Measurements from ENCODE around the gene PRSS57. TPM values are rescaled to one million over a fixed set of nuclear protein-coding genes. Genes with fewer than 3 reads are reported as not detected.
A peak's percentile ranks its signal among the peaks of the same experiment; 100 is the strongest.

PRSS57 gene
- total and polyA plus RNA-seq, 2 of the 8 experiments (the other 6 are each of a cell fraction or from before 2014, with no cell fraction given): not detected

DNA sequence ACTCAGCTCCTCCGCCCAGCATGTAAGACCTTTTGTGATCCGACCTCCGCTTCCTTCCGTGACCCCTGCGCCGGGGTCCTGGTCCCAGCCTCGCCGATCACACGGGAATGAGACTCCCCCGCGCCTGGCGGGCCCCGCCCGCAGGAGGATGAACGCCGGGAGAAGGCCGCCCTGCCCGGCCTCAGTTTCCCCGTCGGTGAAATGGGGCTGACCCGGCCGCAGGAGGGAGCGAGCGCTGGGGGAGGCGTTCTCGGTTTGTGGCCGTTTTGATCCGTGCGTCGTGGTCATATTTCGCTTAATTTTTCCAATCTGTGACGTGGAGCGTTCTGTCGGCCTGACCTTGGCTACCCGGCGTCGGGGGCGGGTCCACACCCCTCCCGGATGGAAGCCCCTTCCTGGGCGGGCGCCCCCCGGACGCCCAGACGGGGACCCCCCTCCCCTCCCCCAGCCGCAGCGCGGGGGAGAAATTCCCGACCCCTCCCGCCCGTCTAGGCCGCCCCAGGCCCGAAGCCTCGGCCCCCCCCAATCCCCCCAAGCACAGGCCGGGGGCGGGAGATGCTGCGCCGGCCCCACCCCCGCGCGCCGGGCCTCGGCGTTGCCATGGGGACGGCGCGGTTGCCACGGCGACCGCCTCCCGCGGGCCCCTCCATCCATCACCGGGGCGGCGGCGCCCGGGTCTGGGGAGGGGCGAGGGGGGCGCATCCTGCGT, 24.5 kb upstream of the PRSS57 start:
- WGBS, 2 experiments (ENCODE audit: extremely low coverage in 1 of 2, insufficient coverage in 1 of 2, insufficient read length in 1 of 2, insufficient replicate concordance in 2 of 2, low coverage in 1 of 2, low lambda C conversion rate in 2 of 2, missing lambda C conversion rate in 1 of 2): 70% methylated on average over 37 of the region's 79 CpGs; no CpG with 5 or more reads in 1 of the 2 experiments
- H3K23ac ChIP-seq (ENCODE audit: insufficient read length): no peak overlapping the region
- no peak overlapping the region for H3K9ac ChIP-seq (replicated peaks in 1 of 4; ENCODE audit: extremely low read depth in 1 of 4, low read depth in 3 of 4, low read length in 3 of 4)
- H3K9me3 ChIP-seq (ENCODE audit: insufficient read depth in 2 of 2, low read depth in 1 of 2, low read length in 1 of 2): peaks cover 4 to 6% of the 10 kb centered on the region in 2 experiments; a peak in 2 of 4 replicates
- H4K91ac ChIP-seq (replicated peaks; ENCODE audit: insufficient read length, low read length): peak overlapping the region; percentile 65
- no peak overlapping the region for H3K14ac ChIP-seq (ENCODE audit: insufficient read length)
- H2BK120ac ChIP-seq (replicated peaks; ENCODE audit: low read depth, low read length): no peak overlapping the region
- peaks cover 0 to 2% (median 0%) of the 10 kb centered on the region in 4 experiments; a peak in 2 of 7 replicates for H3K27me3 ChIP-seq (replicated peaks in 1 of 4; ENCODE audit: control insufficient read depth in 3 of 4, extremely low read depth in 1 of 4, insufficient read depth in 3 of 4, low read length in 3 of 4)
- no peak for FAIRE-seq
- no peaks in the 10 kb centered on the region; the same call in none of the 2 replicates for H3K79me1 ChIP-seq (ENCODE audit: low read depth, low read length)
- TF ChIP-seq ATF2 (IDR thresholded peaks at IDR 0.05; ENCODE audit: low read length) (no peak), TAF7 (optimal IDR thresholded peaks at IDR 0.05; ENCODE audit: borderline replicate concordance, low read depth, low read length) (no peak), NANOG (IDR thresholded peaks at IDR 0.05; ENCODE audit: insufficient read depth, low read depth, low read length, poor library complexity, severe bottlenecking) (no peak), KDM1A (IDR thresholded peaks at IDR 0.05; ENCODE audit: borderline replicate concordance, low read length) (0 out of 2 replicates have a peak, but pooled peaks have one; percentile 30), POLR2A (IDR thresholded peaks at IDR 0.05; ENCODE audit: control extremely low read depth in 1 of 2, low read depth in 2 of 2, low read length in 2 of 2) (no peak), SP1 (IDR thresholded peaks at IDR 0.05; ENCODE audit: low read depth, low read length) (no peak)
- TF ChIP-seq, protein P1, sequence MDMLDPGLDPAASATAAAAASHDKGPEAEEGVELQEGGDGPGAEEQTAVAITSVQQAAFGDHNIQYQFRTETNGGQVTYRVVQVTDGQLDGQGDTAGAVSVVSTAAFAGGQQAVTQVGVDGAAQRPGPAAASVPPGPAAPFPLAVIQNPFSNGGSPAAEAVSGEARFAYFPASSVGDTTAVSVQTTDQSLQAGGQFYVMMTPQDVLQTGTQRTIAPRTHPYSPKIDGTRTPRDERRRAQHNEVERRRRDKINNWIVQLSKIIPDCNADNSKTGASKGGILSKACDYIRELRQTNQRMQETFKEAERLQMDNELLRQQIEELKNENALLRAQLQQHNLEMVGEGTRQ (IDR thresholded peaks at IDR 0.05; ENCODE audit: low read length): no peak
- peaks cover 0 to 3% of the 10 kb centered on the region in 2 experiments for H4K20me1 ChIP-seq (replicated peaks in 1 of 2; ENCODE audit: control insufficient read depth in 1 of 2, insufficient read depth in 2 of 2, low read length in 2 of 2)
- H2AFZ ChIP-seq (ENCODE audit: low read length): no peak overlapping the region
- H4K5ac ChIP-seq (ENCODE audit: insufficient read length, low read depth, low read length): no peak overlapping the region
- no peak overlapping the region for H3K18ac ChIP-seq (ENCODE audit: extremely low read depth, low read length)
- ChIA-PET CTCF (ENCODE audit: partially characterized antibody) (interaction anchor here (1.5 kb wide), 1 partner anchor 39 kb away, joined by 4 read pairs; no protein-coding TSS in a partner anchor), POLR2A (ENCODE audit: partially characterized antibody) (interaction anchor here (0.8 kb wide), 1 partner anchor 12 kb away, joined by 4 read pairs; no protein-coding TSS in a partner anchor)
- no peak overlapping the region for H2BK12ac ChIP-seq (ENCODE audit: low read depth, low read length)
- H3K4me2 ChIP-seq (ENCODE audit: insufficient read depth in 1 of 2, low read depth in 2 of 2, low read length in 2 of 2): no peak overlapping the region
- no peak overlapping the region for H4K8ac ChIP-seq (ENCODE audit: extremely low read depth, insufficient read depth, low read length)
- no peaks in the 10 kb centered on the region for H3K36me3 ChIP-seq (ENCODE audit: control insufficient read depth in 2 of 4, insufficient read depth in 4 of 4, low read length in 3 of 4)
- H3K27ac ChIP-seq (ENCODE audit: low read depth, low read length): no peak overlapping the region
- H3K23me2 ChIP-seq (ENCODE audit: low read depth, low read length): no peaks in the 10 kb centered on the region
- H2BK20ac ChIP-seq (ENCODE audit: low read length): no peak overlapping the region
- no peak overlapping the region for H2AK5ac ChIP-seq (ENCODE audit: low read depth, low read length)
- H3K56ac ChIP-seq (replicated peaks; ENCODE audit: insufficient read length, low read depth, low read length): no peak overlapping the region
- H2BK5ac ChIP-seq (ENCODE audit: low read depth, low read length): no peak overlapping the region
- H3K4me3 ChIP-seq (ENCODE audit: extremely low read depth in 1 of 4, insufficient read depth in 2 of 4, low read depth in 3 of 4, low read length in 4 of 4): no peak overlapping the region
- H3K79me2 ChIP-seq (ENCODE audit: control insufficient read depth in 1 of 2, insufficient read depth in 2 of 2, low read length in 2 of 2): no peaks in the 10 kb centered on the region
- H3K4ac ChIP-seq (replicated peaks; ENCODE audit: insufficient read length, low read depth, low read length): no peak overlapping the region
- peaks cover 0 to 8% (median 5%) of the 10 kb centered on the region in 4 experiments; a peak in 4 of 7 replicates for H3K4me1 ChIP-seq (replicated peaks in 1 of 4; ENCODE audit: control insufficient read depth in 3 of 4, insufficient read depth in 4 of 4, low read length in 3 of 4)
- DNase-seq (ENCODE audit: low read depth in 1 of 2, low spot score in 2 of 2): peak in 1 of 2 experiments; percentile 59
- no peak overlapping the region for H2BK15ac ChIP-seq (ENCODE audit: low read length)

Measured in H1 (cell line).